GM12878 (cell line): ENCODE results near the gene ZNF17. TPM values are rescaled to one million over a fixed set of nuclear protein-coding genes. Genes with fewer than 3 reads are reported as not detected.

Experiments
- ATAC-seq: fragments of 200-7000 bp; cut with Tn5 transposase; 3 replicates; pipeline ENCODE4 v1.9.1; 2020; ENCODE audit warnings: mild to moderate bottlenecking, moderate library complexity
- BruUV-seq: library from RNA; stranded (reverse); fragments of 400-500 nt; replicated peaks from 2 replicates; lab custom pipeline; 2021; lab: Mats Ljungman, UMichigan
- CTCF ChIA-PET: fragments of 300-600 bp; sonication (Branson Sonifier 250); formaldehyde crosslinking; extraction: SDS; loops from one replicate; lab custom pipeline; 2021; ENCODE audit warnings: inconsistent platforms; lab: Yijun Ruan, JAX
- POLR2A ChIA-PET: fragments of 350-600 bp; formaldehyde crosslinking; extraction: SDS; loops from one replicate; lab custom pipeline; 2021; ENCODE audit warnings: inconsistent platforms; lab: Charles Lee
- RAD21 ChIA-PET: fragments of 300-600 bp; sonication (Branson Sonifier 250); formaldehyde crosslinking; loops from one replicate; lab custom pipeline; 2023; ENCODE audit warnings: antibody characterized with exemption; ENCODE audit not compliant: unreplicated experiment; lab: Charles Lee
- SMC1A ChIA-PET: fragments of 300-600 bp; sonication (Branson Sonifier 250); formaldehyde crosslinking; loops from one replicate; lab custom pipeline; 2023; ENCODE audit not compliant: unreplicated experiment, uncharacterized antibody; lab: Charles Lee
- DNase-seq: peaks from one replicate; pipeline ENCODE4 v3.0.0-alpha.2; 2011; ENCODE audit warnings: low read depth, low spot score
- FAIRE-seq: peaks from 3 replicates; lab custom pipeline; 2011; peaks lifted over from hg19 to GRCh38; lab: Jason Lieb, UNC
- H2AFZ ChIP-seq: 2 replicates; pipeline ENCODE4 v1.6.0; 2011; ENCODE audit warnings: low read depth, low read length, control low read depth; ENCODE audit not compliant: control insufficient read depth
- H3K27ac ChIP-seq: 2 replicates; pipeline ENCODE4 v1.5.1; 2011; ENCODE audit warnings: control low read depth; ENCODE audit not compliant: control insufficient read depth, insufficient read depth
- H3K27me3 ChIP-seq, 2 experiments: replicated peaks in 1 of 2; 2 replicates each; pipeline versions ENCODE4 v1.6.0 to v1.6.1; 2011; ENCODE audit warnings: low read length in 1 of 2; ENCODE audit not compliant: control insufficient read depth in 2 of 2, insufficient read depth in 2 of 2
- H3K36me3 ChIP-seq, 2 experiments: 2 replicates each; pipeline ENCODE4 v1.5.1; 2011; ENCODE audit warnings: low read length in 1 of 2; ENCODE audit not compliant: control insufficient read depth in 2 of 2, insufficient read depth in 2 of 2
- H3K4me1 ChIP-seq: 2 replicates; pipeline ENCODE4 v1.6.1; 2011; ENCODE audit warnings: mild to moderate bottlenecking, low read length, moderate library complexity, mixed read lengths; ENCODE audit not compliant: control insufficient read depth, insufficient read depth
- H3K4me2 ChIP-seq: 2 replicates; pipeline ENCODE4 v1.6.0; 2011; ENCODE audit warnings: control low read depth; ENCODE audit not compliant: control insufficient read depth, insufficient read depth
- H3K4me3 ChIP-seq: fragments of 200-600 bp; sonication (generic); 2 replicates; pipeline ENCODE4 v1.5.1; 2016
- H3K79me2 ChIP-seq: 2 replicates; pipeline ENCODE4 v1.6.0; 2011; ENCODE audit warnings: low read length; ENCODE audit not compliant: control insufficient read depth, insufficient read depth
- H3K9ac ChIP-seq: 2 replicates; pipeline ENCODE4 v1.8.0; 2011; ENCODE audit warnings: low read length, control low read depth, mixed read lengths; ENCODE audit not compliant: control insufficient read depth, insufficient read depth
- H3K9me3 ChIP-seq: replicated peaks from 3 replicates; pipeline ENCODE4 v1.5.1; 2011; ENCODE audit warnings: mild to moderate bottlenecking, low read length; ENCODE audit not compliant: control insufficient read depth, insufficient read depth
- H4K20me1 ChIP-seq: 2 replicates; pipeline ENCODE4 v1.6.0; 2011; ENCODE audit not compliant: control insufficient read depth, insufficient read depth
- EGR1 ChIP-seq, 2 experiments: IDR thresholded peaks; 1 replicate in 1 of 2; 2 replicates in 1 of 2; pipeline ENCODE4 v1.6.1; 2011 to 2012; ENCODE audit warnings: low read depth in 2 of 2, low read length in 2 of 2, borderline replicate concordance in 1 of 2, mild to moderate bottlenecking in 1 of 2, moderate library complexity in 1 of 2
- FOS ChIP-seq: IDR thresholded peaks from 3 replicates; pipeline ENCODE4 v1.6.1; 2011; ENCODE audit warnings: borderline replicate concordance; ENCODE audit not compliant: insufficient read length; ENCODE audit errors: extremely low read depth
- NKRF ChIP-seq: fragments of 450-650 bp; conservative IDR thresholded peaks from 2 replicates; pipeline ENCODE4 v1.6.1; 2017; ENCODE audit warnings: mild to moderate bottlenecking, moderate library complexity
- RCOR1 ChIP-seq: conservative IDR thresholded peaks from 2 replicates; pipeline ENCODE4 v1.6.1; 2012; ENCODE audit warnings: low read depth, low read length, improper control_type of control experiment
- YY1 ChIP-seq: IDR thresholded peaks from 2 replicates; pipeline ENCODE4 v1.6.1; 2011; ENCODE audit warnings: low read depth, mild to moderate bottlenecking, low read length
- WGBS: methylation state at CpG from one replicate; pipeline ENCODE4 v1.1.6; 2016; ENCODE audit warnings: low lambda C conversion rate; ENCODE audit not compliant: insufficient replicate concordance, insufficient coverage; ENCODE audit errors: missing lambda C conversion rate; 5-methylcytosine and 5-hydroxymethylcytosine counted together
- in situ Hi-C: fragments of 300-500 bp; cut with MboI; formaldehyde crosslinking; loops from 9 replicates; pipeline ENCODE4 v1.14.3; 2018; ENCODE audit warnings: mixed read lengths
- intact Hi-C: fragments of 100-400 bp; cut with micrococcal nuclease; formaldehyde crosslinking; loops from one replicate; pipeline ENCODE4 v1.14.2; 2022; ENCODE audit not compliant: unreplicated experiment
- polyA plus RNA-seq, 11 experiments: library from polyadenylated mRNA; depleted of rRNA in 4 of 11; unstranded in 6 of 11; stranded (reverse) in 5 of 11; fragments of >200 nt; fragmentation: Nextera tagmentation in 4 of 11; fragmentation: Illumina TruSeq in 1 of 11; extraction: Ambion mirVana in 4 of 11; extraction: Trizol in 1 of 11; gene quantifications; 1 replicate in 1 of 11; 2 replicates in 10 of 11; pipeline versions ENCODE4 v1.2.1 to v1.2.3, GENCODE V29; 2011 to 2016; ENCODE audit warnings: inconsistent platforms in 2 of 11, missing spikeins in 2 of 11, low read depth in 1 of 11
- total RNA-seq, 4 experiments: library from RNA; depleted of rRNA in 3 of 4; stranded (reverse); fragments of >200 nt in 3 of 4; fragmentation: Illumina TruSeq in 1 of 4; extraction: Trizol in 1 of 4; gene quantifications; 2 replicates each; pipeline versions ENCODE4 v1.2.1 to v1.2.3, GENCODE V29; 2013 to 2021

Gene ZNF17
- total and polyA plus RNA-seq, 10 of the 15 experiments (the other 5 are each of a cell fraction or from before 2014, with no cell fraction given) = 4.4 to 11.3 (median 7.8) TPM

GRCh38 chr19:57382806-57383488 lies 28.0 kb upstream of the ZNF17 start:
- DNase-seq (no peak), FAIRE-seq (no peak)
- RAD21 ChIA-PET = no interaction called here
- Histone ChIP-seq H2AFZ (no peak overlapping the region), H3K9ac (no peak overlapping the region), H3K27me3 (no peaks in the 10 kb centered on the region), H3K4me3 (no peak overlapping the region)
- TF ChIP-seq EGR1 (IDR thresholded peaks at IDR 0.05; ENCODE audit: borderline replicate concordance in 1 of 2, low read depth in 2 of 2, low read length in 2 of 2) (no peak), YY1 (no peak), FOS (no peak), RCOR1 (no peak), NKRF (no peak)
- TF ChIP-seq, all 136 proteins: peak for 0
- Histone ChIP-seq H3K9me3 (peaks cover 6% of the 10 kb centered on the region; the same call in 2 of the 3 replicates), H4K20me1 (no peaks in the 10 kb centered on the region), H3K36me3 (no peaks in the 10 kb centered on the region), H3K79me2 (no peaks in the 10 kb centered on the region), H3K4me2 (no peak overlapping the region), H3K4me1 (no peaks in the 10 kb centered on the region), H3K27ac (no peak overlapping the region)
- no peak for ATAC-seq
- CTCF ChIA-PET = interaction anchor here (0.6 to 1.5 kb wide), 2 partner anchors 15 to 18 kb away, joined by 4 read pairs; no protein-coding TSS in a partner anchor
- WGBS = 64% methylated on average over 7 of the region's 7 CpGs
- SMC1A ChIA-PET = no interaction called here
- intact Hi-C loops (no loop called here), in situ Hi-C loops (no loop called here)
- no TSS peak for BruUV-seq
- POLR2A ChIA-PET = interaction anchor here (0.7 kb wide), 1 partner anchor 1162 kb away, joined by 3 read pairs; no protein-coding TSS in a partner anchor
